ENCODE results near the gene CHN2. TPM values are rescaled to one million over a fixed set of nuclear protein-coding genes. Genes with fewer than 3 reads are reported as not detected.

CHN2 gene
- total RNA-seq, 1 experiment from 2014 or later: 5.0 TPM

DNA sequence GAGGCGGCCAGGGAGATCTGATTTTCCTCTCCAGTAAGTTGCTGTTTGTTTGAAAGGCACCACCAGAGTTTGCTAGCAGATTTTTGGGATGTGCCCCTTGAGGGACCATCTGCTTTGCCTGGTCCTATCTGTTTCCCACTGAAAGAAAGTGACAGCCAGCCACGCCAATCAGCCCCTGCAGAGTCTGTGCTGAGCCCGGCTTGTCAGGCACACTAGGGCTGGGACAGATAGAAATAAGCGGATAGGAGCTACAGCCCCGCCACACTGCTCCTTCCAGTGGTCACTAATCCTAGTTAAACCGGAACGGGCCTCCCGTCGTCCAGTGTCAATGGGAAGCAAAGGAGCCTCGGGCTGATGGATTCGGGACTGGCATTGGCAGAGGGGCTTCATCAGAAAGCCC, 207.2 kb downstream of the CHN2 start (continued):
- no peak for TF ChIP-seq ZNF121 (CRISPR knock-in tag; IDR thresholded peaks at IDR 0.05)
- no peak for TF ChIP-seq FOXJ3 (CRISPR knock-in tag; IDR thresholded peaks at IDR 0.05; ENCODE audit: borderline replicate concordance)
- no peak for TF ChIP-seq TEAD1 (CRISPR knock-in tag; IDR thresholded peaks at IDR 0.05)
- TF ChIP-seq JUN (CRISPR knock-in tag; IDR thresholded peaks at IDR 0.05): no peak
- TF ChIP-seq ZNF425 (CRISPR knock-in tag; conservative IDR thresholded peaks at IDR 0.05): no peak
- TF ChIP-seq IRF1 (CRISPR knock-in tag; IDR thresholded peaks at IDR 0.05): no peak
- TF ChIP-seq, protein P1, sequence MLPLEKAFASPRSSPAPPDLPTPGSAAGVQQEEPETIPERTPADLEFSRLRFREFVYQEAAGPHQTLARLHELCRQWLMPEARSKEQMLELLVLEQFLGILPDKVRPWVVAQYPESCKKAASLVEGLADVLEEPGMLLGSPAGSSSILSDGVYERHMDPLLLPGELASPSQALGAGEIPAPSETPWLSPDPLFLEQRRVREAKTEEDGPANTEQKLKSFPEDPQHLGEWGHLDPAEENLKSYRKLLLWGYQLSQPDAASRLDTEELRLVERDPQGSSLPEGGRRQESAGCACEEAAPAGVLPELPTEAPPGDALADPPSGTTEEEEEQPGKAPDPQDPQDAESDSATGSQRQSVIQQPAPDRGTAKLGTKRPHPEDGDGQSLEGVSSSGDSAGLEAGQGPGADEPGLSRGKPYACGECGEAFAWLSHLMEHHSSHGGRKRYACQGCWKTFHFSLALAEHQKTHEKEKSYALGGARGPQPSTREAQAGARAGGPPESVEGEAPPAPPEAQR (CRISPR knock-in tag; IDR thresholded peaks at IDR 0.05): no peak
- no peak for TF ChIP-seq ATF3 (CRISPR knock-in tag; conservative IDR thresholded peaks at IDR 0.05)
- TF ChIP-seq ERG (CRISPR knock-in tag; IDR thresholded peaks at IDR 0.05): no peak
- TF ChIP-seq TP53 (CRISPR knock-in tag; IDR thresholded peaks at IDR 0.05): no peak
- no peak for TF ChIP-seq GRHL2 (CRISPR knock-in tag; IDR thresholded peaks at IDR 0.05; ENCODE audit: insufficient replicate concordance, severe bottlenecking)
- no peak for TF ChIP-seq ZNF512 (CRISPR knock-in tag; IDR thresholded peaks at IDR 0.05; ENCODE audit: borderline replicate concordance)

GRCh38 chr7:29405891-29406290, 211.3 kb downstream of the CHN2 start:
- POLR2A ChIA-PET: interaction anchor here (1.0 kb wide), 1 partner anchor 38 kb away, joined by 3 read pairs; no protein-coding TSS in a partner anchor
- TF ChIP-seq, protein P2, sequence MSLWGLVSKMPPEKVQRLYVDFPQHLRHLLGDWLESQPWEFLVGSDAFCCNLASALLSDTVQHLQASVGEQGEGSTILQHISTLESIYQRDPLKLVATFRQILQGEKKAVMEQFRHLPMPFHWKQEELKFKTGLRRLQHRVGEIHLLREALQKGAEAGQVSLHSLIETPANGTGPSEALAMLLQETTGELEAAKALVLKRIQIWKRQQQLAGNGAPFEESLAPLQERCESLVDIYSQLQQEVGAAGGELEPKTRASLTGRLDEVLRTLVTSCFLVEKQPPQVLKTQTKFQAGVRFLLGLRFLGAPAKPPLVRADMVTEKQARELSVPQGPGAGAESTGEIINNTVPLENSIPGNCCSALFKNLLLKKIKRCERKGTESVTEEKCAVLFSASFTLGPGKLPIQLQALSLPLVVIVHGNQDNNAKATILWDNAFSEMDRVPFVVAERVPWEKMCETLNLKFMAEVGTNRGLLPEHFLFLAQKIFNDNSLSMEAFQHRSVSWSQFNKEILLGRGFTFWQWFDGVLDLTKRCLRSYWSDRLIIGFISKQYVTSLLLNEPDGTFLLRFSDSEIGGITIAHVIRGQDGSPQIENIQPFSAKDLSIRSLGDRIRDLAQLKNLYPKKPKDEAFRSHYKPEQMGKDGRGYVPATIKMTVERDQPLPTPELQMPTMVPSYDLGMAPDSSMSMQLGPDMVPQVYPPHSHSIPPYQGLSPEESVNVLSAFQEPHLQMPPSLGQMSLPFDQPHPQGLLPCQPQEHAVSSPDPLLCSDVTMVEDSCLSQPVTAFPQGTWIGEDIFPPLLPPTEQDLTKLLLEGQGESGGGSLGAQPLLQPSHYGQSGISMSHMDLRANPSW (CRISPR knock-in tag; conservative IDR thresholded peaks at IDR 0.05; ENCODE audit: low read depth): no peak
- TF ChIP-seq GRHL2 (CRISPR knock-in tag; IDR thresholded peaks at IDR 0.05; ENCODE audit: insufficient replicate concordance, severe bottlenecking): no peak
- no peak for TF ChIP-seq HMGXB4 (CRISPR knock-in tag; IDR thresholded peaks at IDR 0.05)
- TF ChIP-seq ZNF121 (CRISPR knock-in tag; IDR thresholded peaks at IDR 0.05): no peak
- no peak for TF ChIP-seq ZNF396 (CRISPR knock-in tag; IDR thresholded peaks at IDR 0.05; ENCODE audit: borderline replicate concordance)
- no peak for TF ChIP-seq CREM (CRISPR knock-in tag; IDR thresholded peaks at IDR 0.05)
- TF ChIP-seq PREB (CRISPR knock-in tag; IDR thresholded peaks at IDR 0.05; ENCODE audit: borderline replicate concordance): no peak

More at GRCh38 chr7:29405891-29406290, 211.3 kb downstream of the CHN2 start:
- DNase-seq (ENCODE audit: low spot score): no peak
- no peaks in the 10 kb centered on the region for H3K9me3 Mint-ChIP-seq
- peaks cover 19% of the 10 kb centered on the region for H3K4me1 Mint-ChIP-seq
- CTCF ChIA-PET: interaction anchor here (1.2 to 5.8 kb wide), 7 partner anchors 108 to 483 kb away, joined by 3 to 60 read pairs (median 17); partner anchors contain the start of gene TRIL
- no peak for ATAC-seq
- H3K4me3 Mint-ChIP-seq: no peak overlapping the region
- H3K27ac Mint-ChIP-seq: no peak overlapping the region; the same call in 1 of the 2 replicates
- H3K36me3 Mint-ChIP-seq: no peaks in the 10 kb centered on the region
- H3K27me3 Mint-ChIP-seq (ENCODE audit: low read depth): no peaks in the 10 kb centered on the region

All from WTC11 (cell line).